GM19328 (cell line): ENCODE results near the gene CDC42EP4.

Source experiments
- ATAC-seq: cut with Tn5 transposase; IDR thresholded peaks from one replicate; pipeline ENCODE4 v1.9.1; 2021; ENCODE audit warnings: mild to moderate bottlenecking, moderate library complexity; ENCODE audit not compliant: unreplicated experiment

Gene CDC42EP4

GRCh38 chr17:73301369-73301768 lies 10.4 kb downstream of the CDC42EP4 start:
- ATAC-seq, result no peak

- no peak for ATAC-seq
These were observed 11.4 kb downstream of the CDC42EP4 start for GRCh38 chr17:73300392-73300791.

- no peak for ATAC-seq
These were observed 13.6 kb downstream of the CDC42EP4 start for GRCh38 chr17:73297934-73298861.

- no peak for ATAC-seq
These were observed 18.3 kb downstream of the CDC42EP4 start for GRCh38 chr17:73293480-73293911.

- ATAC-seq, result no peak
These were observed 18.8 kb downstream of the CDC42EP4 start for GRCh38 chr17:73293031-73293430.

- ATAC-seq, result no peak
These were observed 19.7 kb downstream of the CDC42EP4 start for GRCh38 chr17:73292031-73292531.

GRCh38 chr17:73291260-73291801 lies 20.5 kb downstream of the CDC42EP4 start:
- ATAC-seq, result peak; percentile 70

- peak; percentile 46 for ATAC-seq
These were observed 21.2 kb downstream of the CDC42EP4 start for GRCh38 chr17:73290399-73291259.

GRCh38 chr17:73289549-73290254 lies 22.1 kb downstream of the CDC42EP4 start:
- ATAC-seq, result no peak

- ATAC-seq, result no peak
These were observed 23.1 kb downstream of the CDC42EP4 start for GRCh38 chr17:73288534-73289302.

GRCh38 chr17:73286863-73287296 lies 24.9 kb downstream of the CDC42EP4 start:
- ATAC-seq, result no peak

- no peak for ATAC-seq
These were observed 25.6 kb downstream of the CDC42EP4 start for GRCh38 chr17:73285916-73286862.

- ATAC-seq, result no peak
These were observed 26.2 kb downstream of the CDC42EP4 start for GRCh38 chr17:73285603-73285908.

- ATAC-seq, result no peak
These were observed 26.7 kb downstream of the CDC42EP4 start for GRCh38 chr17:73284906-73285602.

GRCh38 chr17:73284354-73284753 lies 27.4 kb downstream of the CDC42EP4 start:
- no peak for ATAC-seq

- no peak for ATAC-seq
These were observed 27.9 kb downstream of the CDC42EP4 start for GRCh38 chr17:73283841-73284282.

GRCh38 chr17:73283250-73283649 lies 28.6 kb downstream of the CDC42EP4 start:
- no peak for ATAC-seq

- no peak for ATAC-seq
These were observed 29.2 kb downstream of the CDC42EP4 start for GRCh38 chr17:73282629-73283028.
